Adipose tissue (tissue), 3 donors: ENCODE measurements around the gene ABCD3. TPM values are rescaled to one million over a fixed set of nuclear protein-coding genes. Genes with fewer than 3 reads are reported as not detected.
A peak's percentile ranks its signal among the peaks of the same experiment; 100 is the strongest.

ENCODE experiments used
- H3K27ac ChIP-seq: one replicate; pipeline ENCODE4 v1.5.1; 2013; ENCODE audit warnings: low read depth, low read length
- WGBS, 3 donors: extraction: QIAGEN DNeasy Blood & Tissue Kit; methylation state at CpG; one replicate each; pipeline ENCODE4 v1.1.7; 2013; 5-methylcytosine and 5-hydroxymethylcytosine counted together
- polyA plus RNA-seq, 3 donors: library from polyadenylated mRNA; stranded (reverse); fragments of 200-250 nt; gene quantifications; one replicate each; pipeline ENCODE4 v1.2.3, GENCODE V29; 2013
- donor health status: healthy with polysubstance abuse.
- donor health status: Bipolar disorder and iron deficiency.
- donor health status: healthy.

ABCD3 gene
- polyA plus RNA-seq, 3 donors = 12.0 to 15.6 (median 14.2) TPM

DNA sequence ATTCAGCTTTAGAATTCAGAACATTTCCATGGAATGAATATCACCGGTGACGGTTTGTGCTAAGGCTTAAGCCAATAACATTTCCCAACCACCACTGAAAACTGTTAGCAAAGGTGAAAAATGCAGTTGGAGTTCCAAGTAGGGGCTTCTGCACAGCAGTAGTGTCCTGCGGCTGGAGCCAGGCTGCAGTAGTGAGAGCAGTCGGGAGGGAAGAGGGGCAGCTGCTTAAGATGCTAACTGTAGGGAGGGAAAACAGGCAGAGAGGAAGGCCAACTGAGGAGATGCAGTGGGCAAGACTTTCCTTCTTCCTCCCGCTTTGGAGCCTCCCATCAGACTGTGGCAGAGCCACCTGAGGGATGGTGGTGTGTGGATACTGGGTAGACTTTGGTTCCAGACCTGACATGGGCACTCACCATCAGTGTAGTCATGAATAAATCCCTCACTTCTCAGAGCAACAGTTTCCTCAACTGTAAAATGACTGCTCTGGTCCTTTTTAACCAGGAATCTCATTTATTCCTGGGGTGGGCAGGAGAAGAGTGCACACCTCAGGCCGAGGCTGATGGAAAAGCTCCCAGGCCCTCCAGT is 120.1 kb downstream of the ABCD3 start:
- H3K27ac ChIP-seq = no peak overlapping the region
- WGBS, 3 donors = 63 to 69% (median 65%) methylated on average over 6 of the region's 6 CpGs

DNA sequence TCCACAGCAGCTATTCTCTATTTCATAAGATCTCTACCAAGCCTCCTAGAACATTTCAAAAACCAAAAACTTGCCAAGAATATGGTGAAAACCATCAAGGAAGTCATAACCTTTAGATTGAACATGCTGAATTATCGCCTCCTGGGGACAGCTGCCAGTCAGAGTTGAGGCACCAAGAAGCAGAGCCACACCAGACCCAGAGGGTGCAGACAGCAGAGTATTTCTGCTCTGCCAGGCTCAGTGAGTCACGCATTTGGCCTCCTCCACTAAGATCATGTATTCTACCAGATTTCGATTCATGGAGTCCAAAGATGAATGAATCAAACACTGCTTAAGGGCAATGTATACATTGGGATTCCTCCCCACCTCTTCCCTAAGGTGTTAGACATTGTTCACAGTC is 121.3 kb downstream of the ABCD3 start:
- H3K27ac ChIP-seq = no peak overlapping the region
- 72 to 89% (median 76%) methylated on average over 3 of the region's 3 CpGs for WGBS, 3 donors

DNA sequence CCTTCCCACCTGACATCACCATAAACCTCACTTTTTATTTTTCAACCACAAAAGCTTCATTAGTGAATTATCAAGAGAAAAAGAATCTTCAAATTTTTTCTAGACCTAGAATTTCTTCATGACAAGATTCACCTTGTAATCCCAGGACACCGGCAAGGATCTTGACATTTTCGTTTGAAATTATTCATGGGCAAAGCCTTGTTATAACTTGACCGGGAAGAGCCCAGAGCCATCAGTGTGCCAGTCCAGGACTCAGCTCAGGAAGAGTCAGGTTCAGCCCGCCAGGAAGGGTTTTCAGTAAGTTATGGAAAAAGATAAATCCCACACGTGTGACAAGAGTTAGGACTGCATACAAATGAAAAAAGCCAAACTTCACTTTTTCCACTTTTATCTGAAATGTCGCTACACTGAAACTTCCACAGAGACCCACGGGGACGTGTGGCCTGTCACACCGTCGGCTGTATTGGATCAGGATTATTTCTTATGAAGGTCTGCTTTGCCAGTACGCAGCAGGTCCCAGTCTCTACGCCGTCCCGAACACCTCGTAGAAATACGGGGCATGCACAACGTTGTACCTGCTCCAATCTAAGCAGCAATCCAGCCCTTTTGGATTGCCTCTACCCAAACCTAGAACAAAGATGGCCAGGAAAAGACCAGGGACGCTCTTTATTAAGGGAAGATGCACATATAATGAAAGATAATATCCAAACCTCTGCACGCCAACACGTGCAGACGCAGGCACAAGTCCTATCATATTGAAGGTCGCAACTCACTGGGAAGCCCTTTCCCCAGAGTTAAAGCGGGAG is 122.5 kb downstream of the ABCD3 start:
- peak overlapping the region; percentile 65 for H3K27ac ChIP-seq
- WGBS, 3 donors = 20 to 43% (median 42%) methylated on average over 23 of the region's 23 CpGs

DNA sequence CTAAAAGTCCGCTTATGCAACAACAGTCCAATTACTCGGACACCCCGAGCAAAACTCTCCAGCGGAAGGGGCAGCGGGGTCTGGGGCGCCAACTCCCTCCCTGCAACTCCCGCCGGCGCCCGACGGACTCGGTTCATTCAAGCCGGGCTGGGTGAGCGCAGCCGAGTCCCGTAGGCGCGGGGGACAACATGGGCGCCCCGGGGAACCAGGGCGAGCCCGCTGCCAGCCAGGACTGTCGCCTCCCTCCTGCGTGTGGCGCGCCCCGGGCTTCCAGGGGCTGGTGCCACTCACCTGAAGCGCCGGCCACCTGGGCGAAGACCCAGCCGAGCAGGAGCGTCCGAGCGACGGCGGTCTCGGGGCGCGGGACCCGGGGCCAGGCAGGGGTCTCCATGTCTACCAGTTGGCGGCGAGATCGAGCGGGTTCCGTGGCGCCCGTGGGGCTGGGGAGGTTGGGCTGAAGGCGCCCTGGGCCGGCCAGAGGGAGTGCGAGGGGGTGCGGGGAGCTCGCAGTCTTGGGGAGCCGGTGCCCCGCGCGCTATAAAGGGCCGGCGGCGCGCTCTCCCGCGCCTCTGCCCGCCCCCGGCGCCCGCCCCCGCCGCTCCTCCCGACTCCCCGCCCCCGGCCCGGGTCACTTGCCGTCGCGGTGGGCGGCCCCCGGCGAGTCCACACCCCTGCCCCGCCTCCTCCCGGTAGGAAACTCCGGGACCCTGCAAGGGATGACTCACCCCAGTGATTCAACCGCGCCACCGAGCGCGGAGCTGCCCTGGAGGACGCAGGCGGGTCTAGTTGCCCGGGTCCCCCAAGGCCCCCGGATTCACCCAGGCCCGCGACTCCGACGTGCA is 123.3 kb downstream of the ABCD3 start, which contains the start of gene F3:
TSS of gene F3 (minus strand) at position 514 of the 842 bp plus-strand sequence. CDS start at position 391, 123 bp downstream.
- peak within 1 kb of the TSS; percentile 65 for H3K27ac ChIP-seq
- 1 to 2% (median 1%) methylated on average over 62 to 94 of the region's 94 CpGs for WGBS, 3 donors

DNA sequence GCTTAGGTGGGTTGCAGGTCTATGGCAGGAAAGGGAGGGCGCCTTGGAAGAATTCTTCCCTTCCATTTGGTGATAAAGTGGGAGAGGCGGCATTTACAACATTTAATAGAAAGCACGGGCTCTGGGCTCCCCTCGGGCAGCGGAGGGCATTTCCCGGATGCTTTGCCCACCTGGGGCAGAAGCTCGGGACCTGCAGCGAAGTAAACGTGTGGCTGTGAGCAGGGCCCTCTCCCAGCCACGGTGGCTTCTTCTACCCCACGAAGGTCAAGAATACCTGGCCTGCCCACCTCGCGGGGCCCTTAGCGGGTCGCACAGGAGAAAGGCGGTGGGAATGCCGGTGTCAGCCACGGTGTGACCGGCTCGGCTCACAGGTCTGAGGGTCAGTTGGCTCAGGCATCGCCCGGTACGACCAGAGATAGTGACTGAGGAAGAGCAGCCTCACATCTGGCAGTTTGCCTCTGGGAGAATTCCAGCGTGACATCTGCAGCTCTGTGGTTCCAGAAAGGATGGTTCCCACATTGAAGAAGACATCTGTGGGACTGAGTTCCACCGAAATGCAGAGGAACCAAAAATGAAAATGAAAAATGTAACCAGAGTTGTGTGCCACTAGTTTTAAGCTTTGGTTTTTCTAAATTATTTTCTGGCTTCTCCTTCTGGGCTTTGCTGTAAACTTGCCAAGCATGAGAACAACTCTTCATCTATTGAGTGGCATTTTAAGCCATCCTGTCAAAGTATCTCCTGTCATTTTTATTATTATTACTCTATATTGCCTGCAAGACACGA is 124.1 kb downstream of the ABCD3 start:
- WGBS, 3 donors = 1 to 2% (median 2%) methylated on average over 26 of the region's 26 CpGs
- H3K27ac ChIP-seq = peak overlapping the region; percentile 21

DNA sequence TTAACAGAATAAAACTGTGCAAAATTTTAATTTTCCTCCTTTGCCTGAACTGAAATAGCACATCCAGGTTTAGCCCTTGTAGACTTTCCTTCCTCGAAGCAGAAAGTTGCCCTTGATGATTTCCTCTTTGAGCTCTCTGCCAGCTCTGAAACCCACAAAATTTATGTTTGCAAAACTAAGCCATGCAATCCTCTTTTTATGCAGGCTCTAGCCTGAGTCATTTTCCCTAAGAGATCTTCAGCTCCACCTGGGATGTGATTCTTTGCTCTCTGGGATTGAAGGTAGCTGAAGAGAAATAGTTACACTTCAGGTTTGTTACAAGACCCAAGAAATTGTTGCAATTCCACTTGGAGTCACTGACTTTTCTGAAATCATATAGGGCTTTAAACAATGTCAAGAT is 124.8 kb downstream of the ABCD3 start:
- 4 to 23% (median 7%) methylated on average over 1 of the region's 1 CpG for WGBS, 3 donors
- H3K27ac ChIP-seq = no peak overlapping the region

DNA sequence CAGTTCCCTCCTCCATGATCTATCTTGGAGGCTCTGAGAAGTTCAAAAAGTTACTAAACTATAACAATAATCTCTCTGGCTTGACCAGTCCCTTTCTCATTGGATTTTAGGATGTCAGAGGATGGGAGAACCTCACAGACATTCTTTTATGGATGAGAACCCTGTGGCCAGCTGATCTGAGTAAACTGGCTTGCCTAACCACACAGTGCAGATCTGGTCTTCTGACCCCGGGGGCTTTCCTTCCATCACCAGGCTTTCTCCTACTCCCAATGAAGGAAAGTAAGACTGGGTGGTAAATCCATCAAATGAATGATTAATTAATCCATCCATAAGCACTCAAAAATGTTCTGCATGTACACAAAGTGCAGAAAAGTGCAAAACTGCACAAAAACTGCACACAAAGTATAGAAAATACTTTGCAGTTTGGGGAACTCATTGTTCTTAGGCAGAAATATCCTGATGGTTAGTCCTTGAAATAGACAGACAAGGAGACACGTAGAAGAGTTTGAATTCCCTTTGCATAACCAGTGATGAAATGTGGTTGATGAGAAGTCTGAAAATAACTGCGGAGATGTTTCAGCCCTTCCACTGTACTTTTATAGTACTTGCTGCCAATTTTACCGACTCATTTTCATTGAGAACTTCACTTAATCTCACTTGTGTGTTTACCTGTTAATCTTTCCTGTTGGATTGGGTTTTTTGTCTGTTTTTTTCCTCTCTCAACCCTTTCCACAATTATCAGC is 125.9 kb downstream of the ABCD3 start:
- no peak overlapping the region for H3K27ac ChIP-seq
- WGBS, 3 donors = 48 to 54% (median 50%) methylated on average over 4 of the region's 4 CpGs

DNA sequence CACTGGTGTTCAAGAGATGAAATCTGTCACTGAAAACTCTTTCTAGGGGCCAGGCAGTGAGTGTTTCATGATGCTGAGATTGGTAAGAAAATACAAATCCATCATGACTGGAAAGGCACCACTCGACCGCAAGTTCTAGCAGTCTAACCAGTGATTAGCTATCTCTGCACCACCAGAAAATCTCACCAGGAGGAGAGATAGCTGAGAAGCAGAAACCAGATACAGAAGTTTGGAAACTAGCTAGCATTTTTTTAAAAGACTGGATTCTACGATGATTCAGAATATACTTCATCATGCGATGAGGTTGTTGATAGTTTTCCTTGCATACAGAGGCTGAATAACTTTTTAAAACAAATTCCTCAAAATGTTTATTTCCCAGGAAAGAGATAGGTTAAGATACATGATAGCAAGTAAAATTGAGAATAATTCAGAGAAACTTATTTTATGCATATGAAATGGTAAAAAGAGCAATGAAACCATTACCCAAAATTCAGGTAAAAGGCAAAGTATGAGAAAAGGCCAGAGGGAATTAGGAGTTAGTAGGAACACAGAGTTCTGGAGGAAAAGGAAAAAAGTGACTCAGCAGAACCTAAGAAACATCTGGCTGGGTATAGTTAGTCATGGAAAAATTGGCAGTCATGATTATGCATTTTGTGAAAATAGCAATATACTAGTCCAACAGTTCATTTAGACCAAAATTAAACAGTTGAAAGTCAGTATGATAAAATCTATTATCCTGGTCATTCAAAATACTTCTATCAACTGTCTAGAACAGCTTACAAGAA is 126.7 kb downstream of the ABCD3 start:
- no peak overlapping the region for H3K27ac ChIP-seq
- WGBS, 3 donors = 65 to 71% (median 69%) methylated on average over 4 of the region's 4 CpGs

DNA sequence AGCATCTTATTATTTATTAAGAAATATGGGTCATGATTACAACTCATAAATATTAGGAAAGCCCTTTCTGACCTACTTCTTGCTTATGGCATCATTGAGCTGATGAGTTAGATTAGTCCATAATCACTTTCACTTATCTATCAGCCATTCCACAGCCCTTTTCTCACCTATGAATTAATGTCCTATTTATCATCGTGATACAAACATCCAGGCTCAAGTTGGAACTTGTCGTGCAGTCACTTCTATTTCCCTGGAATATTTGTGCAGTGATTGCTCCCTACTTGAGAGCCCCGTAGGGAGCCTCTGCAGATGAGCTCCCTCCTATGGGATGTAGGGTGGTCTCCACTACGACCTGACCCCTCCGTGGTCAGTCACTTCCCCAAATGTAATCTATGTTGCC is 131.5 kb downstream of the ABCD3 start:
- WGBS, 3 donors = 75 to 81% (median 76%) methylated on average over 5 of the region's 5 CpGs

DNA sequence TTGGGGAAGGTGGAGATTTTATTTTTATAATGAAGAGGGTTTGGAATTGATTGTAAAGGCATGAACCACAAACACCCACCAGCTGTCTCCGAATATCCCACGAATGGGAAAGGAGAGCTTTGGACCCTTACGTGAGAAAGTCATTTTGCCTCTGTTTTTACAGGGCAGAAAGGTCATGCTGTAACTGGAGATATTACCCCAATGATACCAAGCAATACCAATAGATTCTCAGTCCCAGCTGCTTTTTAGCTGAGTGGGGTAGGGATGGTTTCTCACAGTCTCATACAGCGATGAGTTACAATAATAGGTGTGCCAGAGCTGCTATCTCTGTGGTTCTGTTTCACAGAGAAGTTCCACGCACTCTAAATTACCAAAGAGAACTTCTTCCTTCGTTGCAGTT is 132.2 kb downstream of the ABCD3 start:
- WGBS, 3 donors = 64 to 88% (median 81%) methylated on average over 6 of the region's 6 CpGs
- H3K27ac ChIP-seq = no peak overlapping the region

More for the DNA sequence above, 131.5 kb downstream of the ABCD3 start:
- no peak overlapping the region for H3K27ac ChIP-seq

DNA sequence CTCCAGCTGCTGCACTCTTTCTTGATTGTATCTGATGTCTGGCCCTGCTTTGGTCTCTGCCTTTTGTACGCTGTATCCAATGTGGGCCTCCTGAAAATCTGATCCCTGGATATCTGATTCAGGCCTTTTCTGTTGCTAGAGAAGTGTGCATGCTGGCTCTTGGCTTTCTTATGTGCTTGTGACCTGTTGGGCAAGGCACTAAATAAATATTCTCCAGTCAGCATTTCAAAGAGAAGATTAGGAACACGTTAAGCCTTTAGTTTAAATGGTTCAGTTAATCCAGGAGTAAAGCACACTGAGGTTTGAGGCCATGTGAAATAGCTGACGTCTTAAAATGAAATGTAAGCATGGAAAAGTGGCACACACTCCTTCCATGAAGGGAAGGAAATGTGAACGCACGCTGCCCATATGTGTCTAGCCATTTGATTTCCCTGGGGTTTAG is 132.6 kb downstream of the ABCD3 start:
- 43 to 81% (median 76%) methylated on average over 5 of the region's 5 CpGs for WGBS, 3 donors
- H3K27ac ChIP-seq = no peak overlapping the region

DNA sequence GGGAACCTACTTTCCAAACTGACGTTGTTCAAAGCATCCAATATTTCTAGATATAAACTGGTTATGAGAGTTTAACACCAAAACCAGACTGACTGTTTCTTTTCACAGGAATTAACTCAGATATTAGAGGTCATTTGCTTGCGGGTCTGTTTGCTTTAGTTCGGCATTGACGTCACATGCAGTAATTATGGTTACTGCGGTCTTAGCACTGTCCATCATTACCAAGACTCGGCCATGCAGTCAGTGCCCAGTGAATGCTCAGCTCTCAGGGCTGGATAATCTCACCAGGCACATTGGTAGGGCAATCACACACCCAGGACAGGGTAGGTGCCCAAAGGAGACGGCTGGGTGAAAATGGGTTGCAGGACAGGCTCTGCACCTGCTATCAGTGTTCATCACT is 133.3 kb downstream of the ABCD3 start:
- WGBS, 3 donors = 42 to 96% (median 96%) methylated on average over 7 of the region's 7 CpGs
- no peak overlapping the region for H3K27ac ChIP-seq

DNA sequence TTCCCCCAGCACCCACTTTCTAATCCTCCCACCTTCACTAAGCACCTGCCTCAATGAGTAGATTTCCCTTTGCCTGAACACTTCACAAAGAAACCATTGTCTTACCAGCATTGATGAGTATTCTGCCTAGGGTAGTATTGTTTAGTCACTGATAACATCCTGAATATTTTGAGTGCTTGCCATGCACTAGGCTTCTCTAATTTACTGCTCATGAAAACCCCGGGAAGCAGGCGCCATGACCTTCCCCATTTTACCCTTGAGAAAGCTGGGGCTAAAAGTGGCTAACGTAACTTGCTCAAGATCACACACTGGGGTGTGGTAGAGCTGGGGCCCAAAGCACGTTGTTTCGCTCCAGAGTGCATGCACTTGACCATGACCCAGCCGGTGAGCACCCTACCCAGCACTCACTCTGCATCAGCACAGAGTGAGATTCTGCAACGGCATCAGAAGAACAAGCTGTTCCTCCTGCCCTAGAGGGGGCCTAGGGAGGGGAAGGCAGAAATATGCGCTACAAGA is 133.9 kb downstream of the ABCD3 start:
- H3K27ac ChIP-seq = no peak overlapping the region
- WGBS, 3 donors = 78 to 89% (median 84%) methylated on average over 8 of the region's 8 CpGs

DNA sequence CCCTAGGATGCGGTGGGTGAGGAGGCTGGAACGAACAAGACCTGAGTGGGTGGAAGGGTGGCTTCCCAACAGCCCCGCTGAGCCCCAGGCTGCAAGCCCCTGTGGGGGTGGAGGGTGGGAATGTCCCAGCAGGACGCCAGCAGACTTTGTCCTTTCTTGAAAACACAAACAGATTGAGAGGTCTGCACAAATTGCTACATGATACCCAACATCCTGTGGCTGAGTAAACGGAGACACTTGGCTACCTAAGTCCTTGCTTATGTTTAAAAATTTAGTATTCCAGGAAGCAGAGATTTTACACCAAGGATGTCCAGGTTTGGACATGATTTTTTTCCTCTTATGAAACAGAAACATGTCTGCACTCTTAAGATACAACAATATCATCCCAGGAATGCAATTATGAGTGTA is 135.1 kb downstream of the ABCD3 start:
- WGBS, 3 donors = 41 to 58% (median 48%) methylated on average over 5 of the region's 5 CpGs
- H3K27ac ChIP-seq = no peak overlapping the region

DNA sequence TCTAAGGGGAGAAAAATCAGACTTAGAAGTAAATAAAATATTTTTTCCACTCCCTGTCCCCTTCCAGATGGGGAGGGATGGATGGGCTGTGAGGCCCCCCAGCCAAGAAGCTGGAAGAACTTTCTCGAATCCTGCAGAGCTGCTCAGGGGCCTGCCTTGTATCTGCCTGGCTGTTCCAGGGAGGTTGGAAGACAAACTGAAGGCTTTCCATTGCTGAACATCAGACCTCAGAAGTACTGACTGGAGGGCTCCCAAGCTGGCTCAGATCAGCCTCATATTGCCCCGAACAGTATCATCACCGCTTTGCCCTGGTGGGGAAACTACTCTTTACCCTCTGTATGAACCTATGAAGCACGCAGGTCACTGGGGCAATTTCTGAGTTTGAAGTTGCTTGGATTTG is 135.7 kb downstream of the ABCD3 start:
- H3K27ac ChIP-seq = no peak overlapping the region
- WGBS, 3 donors = 82 to 94% (median 85%) methylated on average over 4 of the region's 4 CpGs

DNA sequence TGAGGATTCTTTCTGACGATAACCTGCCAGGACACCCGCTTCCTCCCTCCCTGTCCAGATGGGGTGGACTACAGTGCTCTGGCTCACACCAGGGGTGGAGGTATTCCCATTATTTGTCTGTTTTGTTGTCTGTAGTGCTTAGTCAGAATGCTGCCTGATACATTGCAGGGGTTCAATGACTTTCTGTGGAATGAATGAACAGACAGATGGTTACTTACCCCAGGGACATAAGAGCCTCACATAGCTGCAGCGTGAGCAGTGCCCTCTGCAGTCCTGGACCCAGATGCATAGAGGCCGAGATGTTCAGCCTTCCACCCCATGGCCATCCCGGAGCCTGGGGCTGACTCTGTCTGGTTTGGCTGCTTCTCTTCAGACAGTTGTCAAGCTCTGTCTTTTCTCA is 136.4 kb downstream of the ABCD3 start:
- 91 to 92% (median 91%) methylated on average over 5 of the region's 5 CpGs for WGBS, 3 donors
- H3K27ac ChIP-seq = no peak overlapping the region

DNA sequence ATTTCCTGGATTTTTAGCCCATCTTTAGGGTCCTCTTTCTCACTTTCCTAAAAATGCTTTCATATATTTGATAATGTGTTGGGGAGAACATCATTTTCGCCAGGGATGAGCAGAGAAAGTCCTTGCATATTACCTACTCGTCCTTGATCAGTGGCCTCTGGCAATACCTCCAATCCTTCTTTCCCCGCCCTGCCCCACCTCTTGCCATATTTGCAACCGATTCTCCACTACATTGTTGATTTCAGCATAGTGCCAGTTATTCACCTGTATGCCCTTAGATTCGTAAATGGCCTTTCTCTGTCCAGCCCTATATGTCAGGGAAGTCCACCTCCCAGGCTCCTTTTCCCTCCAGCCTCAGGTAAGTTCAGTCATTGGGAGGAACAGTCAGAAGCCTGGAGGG is 136.9 kb downstream of the ABCD3 start:
- no peak overlapping the region for H3K27ac ChIP-seq
- WGBS, 3 donors = 90 to 96% (median 92%) methylated on average over 5 of the region's 5 CpGs
